ENCODE measurements around the gene CEP295NL. TPM values are rescaled to one million over a fixed set of nuclear protein-coding genes. Genes with fewer than 3 reads are reported as not detected.

The CEP295NL gene
- total RNA-seq, 1 experiment from 2014 or later: 0.66 TPM

- no peaks in the 10 kb centered on the region for H3K79me1 ChIP-seq (ENCODE audit: insufficient read depth, low read depth, low read length, poor library complexity, severe bottlenecking)
- WGBS (ENCODE audit: extremely low coverage, insufficient read length, low lambda C conversion rate): no CpG with 5 or more reads among the region's 31 CpGs
- H3K18ac ChIP-seq (ENCODE audit: insufficient read length, low read depth, low read length): no peak overlapping the region
Observed at GRCh38 chr17:78929908-78930775, 27.1 kb upstream of the CEP295NL start.

More at GRCh38 chr17:78929908-78930775, 27.1 kb upstream of the CEP295NL start:
- no peak overlapping the region for H2AK5ac ChIP-seq (ENCODE audit: insufficient read length, low read length)
- H4K91ac ChIP-seq (ENCODE audit: insufficient read length, low read depth, low read length): no peak overlapping the region
- H2BK12ac ChIP-seq (ENCODE audit: insufficient read length, low read depth, low read length): no peak overlapping the region
- Mint-ChIP-seq H3K9me3 (no peaks in the 10 kb centered on the region), H3K4me1 (peaks cover 16 to 35% of the 10 kb centered on the region in 2 experiments), H3K36me3 (ENCODE audit: insufficient read depth in 1 of 3, low read depth in 3 of 3) (no peaks in the 10 kb centered on the region), H3K27ac (no peak overlapping the region), H3K27me3 (ENCODE audit: low read depth) (peaks cover 26% of the 10 kb centered on the region), H3K4me3 (no peak overlapping the region)
- no peak overlapping the region for H2BK15ac ChIP-seq (ENCODE audit: low read depth, low read length)
- peak; percentile 31 for DNase-seq
- no peak overlapping the region for H3T11ph ChIP-seq (ENCODE audit: low read length)
- no peak overlapping the region for H2BK120ac ChIP-seq (ENCODE audit: low read depth, low read length, poor library complexity, severe bottlenecking)
- no peak overlapping the region for H2BK5ac ChIP-seq (ENCODE audit: insufficient read length, low read length)
- H3K56ac ChIP-seq (ENCODE audit: insufficient read length, low read depth, low read length): no peak overlapping the region
- no peaks in the 10 kb centered on the region for H4K20me1 ChIP-seq (ENCODE audit: control insufficient read depth, insufficient read depth, insufficient read length)
- no peak overlapping the region for H2BK20ac ChIP-seq (ENCODE audit: low read depth, low read length, poor library complexity, severe bottlenecking)
- no peak overlapping the region for H3K4me2 ChIP-seq (ENCODE audit: insufficient read depth, insufficient read length, low read length)
- H3K14ac ChIP-seq (ENCODE audit: insufficient read depth, low read length): no peak overlapping the region
- H4K8ac ChIP-seq (replicated peaks; ENCODE audit: insufficient read length, low read depth, low read length): no peak overlapping the region
- H4K5ac ChIP-seq (ENCODE audit: insufficient read length, low read depth, low read length): no peak overlapping the region
- no peak overlapping the region for H3K23ac ChIP-seq (ENCODE audit: insufficient read length, low read depth, low read length)
- H3K27ac ChIP-seq (ENCODE audit: insufficient read length, low read depth, low read length): no peak overlapping the region
- H2AFZ ChIP-seq (ENCODE audit: low read length): no peak overlapping the region
- no peak overlapping the region for H3K9ac ChIP-seq (ENCODE audit: extremely low read depth, insufficient read length, low read length)
- H3K4me1 ChIP-seq (ENCODE audit: insufficient read depth, low read length): no peaks in the 10 kb centered on the region
- H3K9me3 ChIP-seq (ENCODE audit: control insufficient read depth, low read depth, low read length): no peaks in the 10 kb centered on the region
- H3K27me3 ChIP-seq (ENCODE audit: insufficient read depth, low read length): no peaks in the 10 kb centered on the region
- H3K79me2 ChIP-seq (ENCODE audit: insufficient read depth, low read length): no peaks in the 10 kb centered on the region
- TF ChIP-seq, protein P1, sequence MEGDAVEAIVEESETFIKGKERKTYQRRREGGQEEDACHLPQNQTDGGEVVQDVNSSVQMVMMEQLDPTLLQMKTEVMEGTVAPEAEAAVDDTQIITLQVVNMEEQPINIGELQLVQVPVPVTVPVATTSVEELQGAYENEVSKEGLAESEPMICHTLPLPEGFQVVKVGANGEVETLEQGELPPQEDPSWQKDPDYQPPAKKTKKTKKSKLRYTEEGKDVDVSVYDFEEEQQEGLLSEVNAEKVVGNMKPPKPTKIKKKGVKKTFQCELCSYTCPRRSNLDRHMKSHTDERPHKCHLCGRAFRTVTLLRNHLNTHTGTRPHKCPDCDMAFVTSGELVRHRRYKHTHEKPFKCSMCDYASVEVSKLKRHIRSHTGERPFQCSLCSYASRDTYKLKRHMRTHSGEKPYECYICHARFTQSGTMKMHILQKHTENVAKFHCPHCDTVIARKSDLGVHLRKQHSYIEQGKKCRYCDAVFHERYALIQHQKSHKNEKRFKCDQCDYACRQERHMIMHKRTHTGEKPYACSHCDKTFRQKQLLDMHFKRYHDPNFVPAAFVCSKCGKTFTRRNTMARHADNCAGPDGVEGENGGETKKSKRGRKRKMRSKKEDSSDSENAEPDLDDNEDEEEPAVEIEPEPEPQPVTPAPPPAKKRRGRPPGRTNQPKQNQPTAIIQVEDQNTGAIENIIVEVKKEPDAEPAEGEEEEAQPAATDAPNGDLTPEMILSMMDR (conservative IDR thresholded peaks at IDR 0.05): no peak
- no peak overlapping the region for H3K4ac ChIP-seq (ENCODE audit: low read depth, low read length)
- H3K23me2 ChIP-seq (ENCODE audit: insufficient read length, low read depth, low read length, poor library complexity, severe bottlenecking): peaks cover 3% of the 10 kb centered on the region

Data from H9 (cell line).